NB4 (cell line): ENCODE measurements around the gene MAP1LC3C.

Source experiments
- CTCF ChIP-seq: IDR thresholded peaks from one replicate; pipeline ENCODE4 v1.5.1; 2012; ENCODE audit warnings: low read depth, low read length
- MAX ChIP-seq: IDR thresholded peaks from 2 replicates; pipeline ENCODE4 v1.6.1; 2011; ENCODE audit warnings: low read depth, low read length

DNA sequence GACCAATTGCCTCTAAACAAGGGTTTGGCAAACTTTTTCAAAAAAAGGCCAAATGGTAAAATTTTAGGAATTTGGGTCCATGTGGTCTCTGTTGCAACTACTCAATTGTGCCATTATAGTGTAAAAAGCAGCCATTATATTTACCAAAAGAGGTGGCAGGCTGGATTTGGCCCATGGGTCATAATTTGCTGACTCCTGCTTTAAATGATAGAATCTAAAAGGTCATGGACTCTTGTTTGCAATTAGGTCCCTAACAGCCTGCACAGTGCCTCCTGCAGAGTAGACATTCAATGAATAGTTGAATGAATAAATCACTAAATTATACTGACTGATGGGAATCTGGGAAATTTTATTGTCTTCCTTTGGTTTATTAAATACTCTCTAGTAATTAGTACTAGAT, 35.2 kb downstream of the MAP1LC3C start:
- TF ChIP-seq CTCF: no peak
- no peak for TF ChIP-seq MAX
